Stimulated activated CD4-positive, alpha-beta T cell treated with anti-CD3 and anti-CD28 coated beads, Interleukin-15, amount 100 ng/mL, for 24 hours (primary cell): ENCODE data around the gene DBNL.

Source experiments
- DNase-seq: peaks from one replicate; pipeline ENCODE4 v3.0.0-alpha.2; 2020

DBNL gene

DNA sequence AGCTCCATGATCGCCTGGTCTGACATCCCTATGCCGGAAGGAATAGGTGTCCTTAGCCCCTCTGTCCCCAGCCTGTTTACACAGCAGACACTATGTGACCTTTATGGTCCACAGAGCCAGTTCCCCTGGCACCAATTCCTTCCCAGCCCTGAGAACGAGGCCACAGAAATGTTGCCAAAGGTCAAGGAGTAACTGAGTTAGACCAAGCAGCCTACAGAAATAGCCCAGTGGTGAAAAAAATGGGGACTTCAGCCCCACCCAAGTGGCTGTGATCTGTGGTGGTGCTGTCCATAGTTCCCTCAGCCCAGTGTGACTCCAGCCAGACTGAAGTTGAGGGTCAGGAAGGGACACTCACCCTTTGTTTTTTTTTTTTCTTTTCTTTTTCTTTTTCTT is 18.4 kb downstream of the DBNL start:
- DNase-seq, result no peak

DNA sequence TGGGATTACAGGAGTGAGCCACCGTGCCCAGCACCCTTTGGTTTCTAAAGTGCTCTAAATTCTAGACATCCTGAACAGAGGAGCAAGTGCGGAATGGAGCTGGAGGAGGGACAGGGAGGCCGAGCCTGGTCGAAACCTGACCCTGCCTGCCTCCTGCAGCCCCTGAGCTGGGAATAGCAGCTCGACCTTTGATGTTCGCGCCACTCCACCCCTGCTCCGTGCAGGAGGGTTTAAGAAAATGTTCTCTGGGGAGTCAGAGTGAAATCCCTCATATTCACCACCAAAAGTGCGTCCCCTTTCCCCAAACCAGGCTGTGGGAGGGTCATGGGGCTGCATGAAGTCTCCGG is 19.0 kb downstream of the DBNL start:
- DNase-seq, result no peak

DNA sequence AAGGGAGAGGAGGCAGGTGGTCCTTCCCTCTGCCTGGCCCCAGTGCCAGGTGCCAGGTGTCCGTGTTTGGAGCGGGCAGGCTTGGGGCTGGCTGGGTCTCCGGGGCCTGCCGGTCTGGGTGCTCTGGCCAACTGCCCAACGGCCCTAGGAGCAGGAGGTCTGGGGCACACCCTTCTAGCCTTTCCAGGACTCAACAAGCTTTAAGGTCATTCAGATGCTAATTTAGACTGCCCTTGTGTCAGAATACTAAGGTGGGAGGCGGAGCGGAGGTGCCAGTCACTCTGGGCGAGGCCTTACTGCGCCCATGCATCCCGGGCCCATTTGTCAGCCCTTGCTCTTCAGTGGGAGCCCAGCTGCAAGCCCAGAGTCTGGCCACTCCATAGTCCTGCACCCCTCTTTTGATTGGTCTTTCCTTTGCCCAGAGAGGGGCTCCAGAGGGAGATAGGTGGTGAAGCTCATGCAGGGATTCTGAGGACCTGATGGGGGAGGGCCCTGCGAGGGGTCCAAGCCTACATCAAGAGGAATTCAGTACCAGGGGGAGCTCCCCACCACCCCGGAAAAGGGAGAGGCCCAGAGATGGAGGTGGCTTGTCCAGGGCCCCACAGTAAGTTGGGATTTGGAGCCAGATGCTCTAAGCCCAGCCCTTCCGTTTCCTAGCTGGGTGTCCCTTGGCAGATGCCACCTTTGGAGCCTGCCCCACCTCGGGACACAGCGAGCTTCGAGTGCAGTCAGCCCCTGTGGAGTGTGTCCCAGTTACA is 19.6 kb downstream of the DBNL start:
- DNase-seq, result no peak

DNA sequence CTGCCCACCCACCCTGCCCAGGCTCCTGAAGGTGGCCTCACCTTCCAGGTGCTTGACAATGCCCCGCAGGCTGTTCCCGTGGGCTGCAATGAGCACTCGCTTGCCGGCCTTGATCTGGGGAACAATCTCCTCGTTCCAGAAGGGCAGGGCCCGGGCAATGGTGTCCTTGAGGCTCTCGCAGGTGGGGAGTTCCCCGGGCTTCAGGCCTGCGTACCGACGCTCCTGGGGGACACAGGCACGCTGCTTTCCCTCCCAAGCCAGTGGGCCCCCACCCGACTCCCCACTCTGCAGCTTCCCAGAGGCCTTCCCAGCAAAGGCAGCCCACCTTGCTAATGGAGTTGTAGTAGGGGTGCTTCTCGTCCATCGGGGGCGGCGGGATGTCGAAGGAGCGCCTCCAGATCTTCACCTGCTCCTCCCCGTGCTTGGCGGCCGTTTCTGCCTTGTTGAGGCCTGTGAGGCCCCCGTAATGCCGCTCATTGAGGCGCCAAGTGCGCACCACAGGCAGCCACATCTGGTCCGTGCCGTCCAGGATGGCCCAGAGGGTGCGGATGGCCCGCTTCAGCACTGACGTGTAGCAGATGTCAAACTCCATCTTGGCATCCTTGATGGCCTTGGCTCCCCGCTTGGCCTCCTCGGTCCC is 20.4 kb downstream of the DBNL start:
- peak; percentile 34 for DNase-seq

DNA sequence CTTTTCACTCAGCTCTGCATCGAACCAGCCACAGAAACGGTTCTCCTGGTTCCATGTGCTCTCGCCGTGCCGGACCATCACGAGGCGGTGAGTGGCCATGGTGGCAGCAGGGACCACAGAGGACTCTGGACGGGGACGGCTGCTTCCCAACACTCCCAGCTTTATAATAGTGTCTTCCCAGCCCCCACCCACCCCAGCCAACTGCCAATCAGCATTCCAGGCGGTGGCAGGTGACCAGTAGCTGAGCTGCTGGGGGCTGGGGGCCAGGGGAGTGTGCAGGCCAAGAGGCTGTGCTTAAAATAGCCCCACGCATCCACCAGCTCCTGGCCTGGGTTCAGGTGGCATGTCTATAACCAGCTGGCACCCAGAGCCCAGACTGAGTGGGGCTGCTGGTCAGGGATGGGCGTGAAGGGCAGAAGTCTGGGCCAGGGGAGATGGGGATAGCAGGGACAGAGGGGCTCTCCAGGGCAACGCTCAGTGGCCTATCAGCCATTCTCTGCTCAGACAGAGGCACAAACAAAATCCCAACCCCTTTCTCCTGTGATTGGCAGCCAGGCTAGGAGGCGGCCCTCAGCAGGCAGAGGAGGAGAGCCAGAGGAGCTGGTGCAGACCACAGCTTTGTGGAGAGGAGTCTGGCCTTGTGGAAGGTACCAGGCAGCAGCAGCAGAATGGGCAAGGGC is 21.1 kb downstream of the DBNL start, which contains the start of gene PGAM2:
Gene PGAM2, minus strand, starts transcription at position 137 of the 680 bp plus-strand sequence. Its CDS starts 38 bp downstream, at position 99.
- peak; percentile 44 for DNase-seq

DNA sequence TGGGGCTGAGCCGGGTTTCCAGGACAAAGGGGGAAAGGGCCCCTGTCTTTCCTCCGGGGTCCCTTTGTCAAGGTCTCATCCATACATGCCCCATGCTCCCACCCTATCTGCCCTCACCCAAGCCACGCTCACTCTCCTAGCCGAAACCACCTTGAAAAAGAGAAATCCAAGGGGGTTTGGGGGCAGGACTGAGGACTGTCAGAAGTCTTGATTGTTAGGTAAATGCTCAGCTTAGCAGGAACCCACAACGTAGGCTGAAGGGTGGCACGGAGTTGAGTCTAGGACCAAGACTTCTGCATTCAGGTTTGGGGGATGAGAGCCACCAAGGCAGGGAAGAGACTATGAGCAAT is 21.6 kb downstream of the DBNL start:
- no peak for DNase-seq

DNA sequence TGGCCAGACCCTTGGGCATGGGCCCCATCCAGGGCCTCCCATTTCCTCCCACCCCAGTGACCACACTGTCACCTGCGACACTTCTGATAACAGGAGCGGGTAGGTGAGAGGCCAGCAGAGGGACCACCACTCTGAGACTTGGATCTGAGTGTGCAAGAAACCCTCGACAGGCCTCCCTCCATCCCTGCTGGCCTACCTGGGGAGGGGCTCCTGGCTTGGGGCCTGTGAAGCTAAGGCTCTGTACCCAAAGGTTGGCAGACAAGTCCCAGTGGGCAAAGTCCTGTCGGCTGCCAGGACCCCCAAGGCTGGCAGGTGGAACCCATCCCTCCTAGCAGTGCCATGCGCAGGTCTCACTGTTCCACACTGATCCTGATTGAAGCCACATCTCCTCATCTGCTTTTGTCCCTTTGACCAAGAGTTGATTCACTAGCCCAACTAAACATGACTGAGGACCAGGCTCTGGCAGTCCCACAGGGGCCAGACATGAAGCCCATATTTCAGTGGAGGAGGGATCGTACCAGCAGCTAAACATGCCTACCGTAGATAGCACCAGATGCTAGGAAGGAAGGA is 22.1 kb downstream of the DBNL start:
- DNase-seq, result peak; percentile 45

DNA sequence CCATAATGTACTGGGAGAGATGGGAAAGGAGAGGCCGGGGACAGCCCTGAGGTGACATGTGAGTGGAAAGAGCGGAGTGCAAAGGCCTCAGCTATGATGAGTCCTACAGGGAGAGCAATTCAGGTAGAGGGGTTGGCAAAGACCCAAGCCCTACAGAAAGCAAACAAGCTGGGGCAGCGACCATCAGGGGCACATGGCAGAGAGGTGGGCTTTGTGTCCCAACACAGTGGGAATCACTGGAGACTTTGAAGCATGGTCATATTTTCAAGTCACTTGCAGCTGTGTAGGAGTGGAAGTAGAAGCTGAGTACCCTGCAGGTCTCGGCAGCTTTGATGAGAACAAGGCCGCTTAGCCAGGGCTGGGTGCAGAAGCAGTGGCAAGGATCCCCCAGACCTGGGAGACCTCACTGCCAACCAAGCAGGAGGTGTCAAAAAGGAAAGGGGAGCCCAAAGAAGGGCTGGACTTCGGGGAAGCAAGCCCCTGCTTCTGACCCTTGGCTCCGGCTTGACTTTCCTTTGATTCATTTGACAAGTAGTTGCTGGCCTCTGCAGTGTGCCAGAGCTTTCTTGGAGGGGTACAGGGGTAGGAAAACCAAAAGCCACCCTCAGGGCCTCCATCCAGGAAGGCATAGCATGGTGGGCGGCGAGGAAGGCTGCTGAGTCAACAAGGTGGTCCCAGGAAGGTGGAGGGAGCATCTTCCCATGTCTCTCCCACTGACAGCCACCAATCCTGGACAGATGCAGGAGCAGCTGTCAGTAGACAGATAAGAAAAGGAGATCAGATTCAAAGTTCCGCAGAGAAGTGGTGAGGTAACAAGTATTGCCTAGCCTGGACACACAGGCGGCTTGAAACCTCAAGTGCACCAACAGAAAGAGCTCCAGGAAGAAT is 22.8 kb downstream of the DBNL start:
- DNase-seq, result no peak

DNA sequence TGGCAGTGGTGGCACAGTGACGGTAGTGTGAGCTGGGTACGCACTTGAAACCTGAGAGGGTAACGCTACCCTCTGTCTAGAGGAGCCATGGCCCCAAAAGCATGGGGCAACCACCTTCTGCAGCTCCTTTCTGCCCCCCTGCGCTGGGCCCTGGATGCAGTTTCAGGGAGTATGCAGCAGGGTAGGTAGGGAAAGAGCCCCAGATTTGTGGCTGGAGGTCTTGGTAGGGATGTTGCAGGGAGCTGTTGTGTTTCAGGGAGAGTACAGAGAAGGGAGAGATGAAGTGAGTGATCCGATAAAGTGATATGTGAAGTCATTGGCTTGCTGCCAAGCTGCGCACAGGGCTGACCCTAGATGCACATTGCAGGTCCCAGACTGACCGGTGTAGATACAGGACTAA is 23.6 kb downstream of the DBNL start:
- no peak for DNase-seq

DNA sequence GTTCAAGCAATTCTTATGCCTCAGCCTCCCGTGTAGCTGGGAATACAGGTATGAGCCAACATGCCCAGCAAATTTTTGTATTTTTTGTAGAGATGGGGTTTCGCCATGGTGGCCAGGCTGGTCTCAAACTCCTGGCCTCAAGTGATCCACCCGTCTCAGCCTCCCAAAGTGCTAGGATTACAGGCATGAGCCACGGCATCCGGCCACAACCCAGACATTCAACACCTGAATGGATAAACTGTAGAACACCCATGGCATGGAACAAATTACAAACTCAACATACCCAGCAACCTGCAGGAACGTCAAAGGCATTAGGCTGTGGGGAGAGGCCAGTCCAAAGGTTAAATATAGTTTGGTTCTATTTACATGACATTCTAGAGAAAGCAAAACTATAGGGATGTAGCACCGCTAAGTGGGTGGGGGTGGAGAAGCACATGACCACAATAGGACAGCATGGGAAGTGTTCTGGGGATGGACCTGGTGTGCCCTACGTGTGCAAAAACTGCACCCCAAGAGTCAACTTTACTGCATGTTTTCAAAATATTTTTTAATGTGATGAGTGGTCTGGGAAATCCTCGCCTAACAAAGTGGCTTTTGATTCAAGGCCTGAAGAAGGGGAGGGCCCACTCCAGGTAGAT is 27.3 kb downstream of the DBNL start:
- DNase-seq, result no peak

DNA sequence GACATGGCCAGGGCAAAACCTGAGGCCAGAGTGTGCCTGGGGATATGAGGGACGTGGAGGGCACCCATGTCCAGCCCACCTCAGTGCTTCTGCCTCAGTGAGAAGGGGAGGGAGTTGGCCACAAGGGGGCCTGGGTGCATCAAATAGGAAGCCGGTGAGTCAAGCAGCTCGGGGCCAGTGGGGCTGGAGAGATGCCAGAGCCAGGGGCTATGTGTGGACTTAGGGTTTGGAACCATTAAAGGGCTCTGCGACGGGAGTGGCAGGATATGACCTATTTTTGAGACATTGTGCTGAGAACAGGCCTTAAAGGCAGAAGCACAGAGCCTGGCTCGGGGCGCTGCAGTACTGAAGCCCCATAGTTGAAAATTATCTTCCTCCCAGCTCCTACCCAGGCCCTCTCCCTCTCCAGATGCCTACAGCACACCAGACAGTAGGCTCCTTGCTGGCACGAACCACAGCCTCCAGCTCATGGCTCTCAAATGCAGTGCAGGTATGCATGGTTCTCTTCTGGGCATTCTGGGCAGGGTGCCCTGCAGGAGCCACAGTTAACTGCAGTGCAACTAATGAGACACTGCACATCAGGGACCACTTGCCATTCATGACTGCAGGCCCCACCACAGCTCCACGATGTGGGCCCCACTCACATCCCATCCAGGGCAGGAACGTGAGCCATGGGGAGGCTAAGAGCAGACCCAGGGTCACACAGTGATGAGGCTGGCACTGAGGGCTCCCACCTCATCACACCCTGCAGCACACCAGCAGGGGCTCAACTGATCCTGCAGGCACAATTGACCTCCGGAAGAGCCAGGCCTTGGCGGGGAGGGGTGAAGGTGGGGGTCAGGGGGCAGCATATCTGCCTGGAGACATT is 28.1 kb downstream of the DBNL start:
- DNase-seq, result peak; percentile 55

DNA sequence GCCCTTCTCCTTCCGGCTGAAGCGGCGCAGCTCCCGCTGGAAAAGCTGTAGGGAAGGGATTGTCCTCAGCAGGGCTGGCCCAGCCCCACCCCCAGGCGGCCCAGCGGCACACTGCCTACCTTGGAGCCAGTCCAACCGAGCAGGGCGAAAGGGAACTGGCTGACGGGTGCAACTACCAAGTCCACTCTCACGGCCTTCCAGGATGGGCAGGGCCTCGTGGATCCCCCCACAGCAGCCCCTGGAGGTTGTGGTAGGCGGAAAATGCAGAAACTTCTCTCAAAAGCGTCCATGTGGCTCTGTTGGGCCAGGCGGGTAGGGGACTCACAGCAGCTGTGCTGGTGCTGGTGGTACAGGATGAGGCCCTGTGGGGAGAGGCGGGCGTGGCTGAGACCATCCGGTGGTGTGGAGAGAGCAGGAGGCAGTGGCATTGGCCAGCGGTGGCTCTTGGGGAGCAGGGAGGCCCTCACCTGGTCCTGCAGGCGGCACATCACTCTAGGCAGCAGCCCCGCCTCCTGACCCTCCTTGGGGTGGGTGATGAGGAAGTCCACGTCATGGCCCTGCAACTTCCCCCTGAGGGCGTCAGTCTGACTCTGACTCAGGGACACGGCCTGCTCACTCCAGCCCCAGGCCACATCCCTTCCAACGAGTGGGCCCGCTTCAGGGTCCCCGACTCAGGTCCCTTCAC is 29.3 kb downstream of the DBNL start:
- peak; percentile 54 for DNase-seq

DNA sequence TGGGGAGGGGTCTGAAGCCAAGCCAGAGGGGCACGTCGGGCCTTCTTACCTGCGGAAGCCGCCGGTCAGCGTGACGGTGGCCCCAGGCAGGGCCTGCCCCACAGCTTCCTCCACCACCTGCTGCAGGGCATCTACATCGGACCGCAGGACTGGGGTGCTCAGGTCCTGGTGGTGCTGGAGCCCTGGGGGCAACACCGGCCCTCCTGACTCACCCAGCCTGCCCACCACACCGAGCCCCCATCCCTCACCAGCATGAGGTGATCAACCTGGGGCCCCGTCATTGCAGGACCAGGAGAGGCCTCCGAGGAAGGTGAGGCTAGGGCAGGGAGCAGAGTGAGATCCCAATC is 29.8 kb downstream of the DBNL start:
- DNase-seq, result no peak

DNA sequence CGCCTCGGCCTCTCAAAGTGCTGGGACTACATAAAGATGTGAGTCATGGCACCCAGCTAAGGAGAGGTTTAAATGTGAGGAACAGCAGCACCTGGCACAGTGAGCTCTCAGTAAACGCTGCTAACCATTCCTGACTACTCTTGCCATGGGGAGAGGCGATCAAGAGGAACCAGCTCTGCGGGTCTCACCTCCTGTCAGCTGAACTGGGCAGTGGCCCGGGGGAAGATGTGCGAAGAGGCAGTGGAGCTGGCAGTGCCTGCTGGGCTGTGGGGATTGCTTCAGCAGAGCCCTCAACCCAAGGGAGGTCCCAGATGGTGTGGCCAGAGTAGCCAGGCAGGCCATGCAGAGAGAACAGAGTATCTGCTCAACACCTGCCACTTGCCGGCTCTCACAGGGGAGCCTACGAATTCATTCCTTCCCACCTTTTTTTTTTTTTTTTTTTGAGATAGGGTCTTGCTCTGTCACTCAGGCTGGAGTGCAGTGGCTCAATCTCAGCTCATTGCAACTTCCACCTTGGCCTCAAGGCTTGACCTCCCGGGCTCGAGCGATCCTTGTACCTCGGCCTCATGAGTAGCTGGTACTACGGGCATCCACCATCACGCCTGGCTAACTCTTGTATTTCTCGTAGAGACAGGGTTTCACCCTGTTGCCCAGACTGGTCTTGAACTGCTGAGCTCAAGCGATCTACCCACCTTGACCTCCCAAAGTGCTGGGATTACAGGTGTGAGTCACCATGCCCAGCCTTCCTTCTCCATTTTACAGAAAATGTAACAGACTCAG is 31.0 kb downstream of the DBNL start:
- no peak for DNase-seq

DNA sequence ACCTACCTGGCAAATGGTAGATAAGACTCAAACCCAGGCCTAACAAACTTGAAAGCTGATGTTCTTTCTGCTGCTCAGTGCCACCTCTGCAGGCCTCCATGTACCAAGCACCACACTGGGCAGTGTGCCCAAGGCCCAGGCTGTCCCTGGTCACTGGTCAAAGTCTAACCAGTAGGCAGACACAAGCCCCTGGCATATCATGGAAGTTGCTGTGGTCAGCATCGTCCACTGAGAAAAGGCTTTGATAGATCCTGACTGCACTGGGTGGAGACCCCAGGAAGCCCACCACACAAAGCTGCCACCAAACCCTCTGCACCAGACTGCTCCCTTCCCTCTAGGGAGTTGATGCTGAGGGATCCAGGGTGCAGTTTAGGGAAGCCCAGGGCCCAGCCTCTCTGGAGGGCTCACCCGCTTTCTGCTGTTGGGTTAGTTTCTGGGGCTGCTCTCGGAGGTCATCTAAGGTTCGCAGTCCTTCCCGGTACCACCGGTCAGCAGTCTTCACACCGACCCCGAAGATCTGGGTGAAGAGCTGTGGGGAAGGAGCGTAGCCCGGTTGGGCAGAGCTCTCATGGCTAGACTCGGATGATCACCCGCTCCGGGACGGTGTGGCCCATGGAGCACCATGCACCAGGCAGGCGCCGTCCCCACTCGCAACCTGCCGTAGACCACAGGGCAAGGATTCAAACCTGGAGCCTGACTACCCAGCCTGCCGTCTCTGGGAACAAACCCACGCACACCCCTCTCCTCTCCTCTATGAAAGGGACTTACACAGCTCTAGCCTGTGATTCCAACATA is 31.8 kb downstream of the DBNL start:
- DNase-seq, result no peak

DNA sequence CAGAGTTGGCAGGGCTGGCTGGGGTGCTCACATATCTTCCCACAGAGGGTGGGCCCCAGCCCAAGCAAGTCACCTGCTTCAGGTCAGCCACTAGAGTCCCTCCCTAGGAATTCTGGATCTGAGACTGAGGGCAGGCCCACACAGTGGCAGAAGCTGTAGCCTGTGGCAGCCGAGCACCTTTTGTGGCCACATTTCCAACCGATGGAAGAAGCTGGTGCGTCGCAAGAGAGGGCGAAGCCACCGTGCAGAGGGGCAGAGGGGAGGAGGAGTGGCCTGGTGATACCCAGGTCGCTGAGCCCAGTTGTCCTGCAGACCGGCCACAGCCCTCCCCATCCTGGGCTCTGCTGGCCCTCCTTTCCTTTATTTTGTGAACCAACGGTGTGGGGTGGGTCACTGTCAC is 32.6 kb downstream of the DBNL start:
- DNase-seq, result no peak

DNA sequence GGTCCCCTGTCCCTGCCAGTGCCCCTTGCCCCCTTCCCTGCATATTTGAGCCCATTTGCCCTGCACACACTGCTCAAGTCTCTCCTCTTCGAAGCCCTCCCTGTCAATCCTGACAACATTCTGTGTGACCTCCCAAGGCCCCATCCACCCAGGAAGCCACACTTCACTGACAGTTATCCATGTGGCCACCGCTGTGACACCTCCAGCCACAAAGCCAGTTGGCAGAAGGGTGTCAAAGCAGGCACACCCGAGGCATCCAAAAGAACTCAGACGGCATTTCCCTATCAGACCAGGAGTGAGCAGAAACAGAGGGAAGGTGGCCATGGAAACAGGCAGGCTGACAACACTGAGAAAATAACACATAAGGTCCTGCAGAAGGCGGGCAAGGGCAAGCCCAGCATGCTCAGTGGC is 33.2 kb downstream of the DBNL start:
- no peak for DNase-seq

DNA sequence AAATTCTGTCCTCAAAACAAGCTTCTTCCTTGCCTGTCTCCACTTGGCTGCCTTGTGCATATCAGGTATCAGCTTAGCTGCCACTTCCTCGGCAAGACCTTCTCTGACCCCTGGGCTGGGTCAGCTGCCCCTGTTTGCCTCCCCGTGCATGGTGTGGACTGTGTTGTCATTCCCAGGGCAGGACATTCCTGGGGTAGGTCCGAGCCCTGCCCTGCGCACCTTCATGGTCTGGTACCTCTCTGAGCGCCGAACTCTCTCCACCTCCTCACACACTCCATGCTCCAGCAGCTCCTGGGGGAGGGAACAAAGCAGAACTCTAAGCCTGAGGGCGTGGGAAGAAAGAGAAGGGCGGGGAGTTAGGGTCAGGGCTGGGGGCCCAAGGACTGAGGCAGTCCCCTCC is 34.0 kb downstream of the DBNL start:
- no peak for DNase-seq

DNA sequence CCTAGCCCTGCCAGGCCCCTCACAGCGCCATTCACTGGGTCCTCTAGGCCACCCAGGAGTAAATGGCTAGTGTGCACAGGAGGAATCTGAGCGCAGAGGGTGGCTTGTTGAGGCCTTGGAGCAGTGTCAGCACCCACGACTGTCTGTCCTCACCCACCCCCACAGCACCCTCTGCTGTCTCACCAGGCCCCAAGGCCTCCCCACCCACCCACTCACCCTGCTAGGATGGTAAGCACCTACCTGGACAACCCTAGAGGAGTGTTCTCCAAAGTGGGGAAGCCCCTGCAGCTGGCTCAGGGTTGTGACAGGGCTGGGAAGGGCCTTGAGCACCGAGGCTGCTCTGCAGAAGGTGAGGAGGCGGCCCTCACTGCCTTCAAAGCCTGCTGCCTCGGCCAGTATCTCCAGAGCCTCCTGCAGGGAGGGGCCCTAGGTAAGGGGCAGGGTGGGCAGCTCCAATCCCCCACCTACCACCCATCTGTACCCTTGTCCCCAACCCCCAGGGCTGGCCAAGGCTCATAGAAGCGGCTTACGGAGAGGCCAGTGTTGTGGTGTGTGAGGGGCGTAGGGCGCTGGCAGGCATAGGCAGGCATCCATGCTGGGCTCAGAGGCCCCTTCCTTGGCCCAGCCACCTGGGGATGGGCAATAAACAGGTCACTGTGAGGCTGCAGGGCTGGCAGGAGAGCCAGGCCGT is 35.0 kb downstream of the DBNL start:
- no peak for DNase-seq
